ENCODE results near the gene PSMD14. TPM values are rescaled to one million over a fixed set of nuclear protein-coding genes. Genes with fewer than 3 reads are reported as not detected.

The PSMD14 gene
- total RNA-seq, 1 donor from 2014 or later: 55.2 TPM

GRCh38 chr2:161424891-161425727 is 116.9 kb downstream of the PSMD14 start:
- H3K4me1 Mint-ChIP-seq (ENCODE audit: low read depth): peaks cover 5% of the 10 kb centered on the region
- no peaks in the 10 kb centered on the region for H3K9me3 Mint-ChIP-seq (ENCODE audit: low read depth)
- no peak overlapping the region for H3K4me3 Mint-ChIP-seq (ENCODE audit: low read depth)
- no peaks in the 10 kb centered on the region for H3K36me3 Mint-ChIP-seq (ENCODE audit: insufficient read depth)
- peaks cover 92% of the 10 kb centered on the region for H3K27me3 Mint-ChIP-seq
- DNase-seq (ENCODE audit: low spot score, unreplicated experiment): no peak
- no peak for TF ChIP-seq CTCF (IDR thresholded peaks at IDR 0.05; ENCODE audit: unreplicated experiment)
- peak overlapping the region; percentile 50 for H3K27ac Mint-ChIP-seq

GRCh38 chr2:161425728-161426454 is 117.7 kb downstream of the PSMD14 start:
- peaks cover 91% of the 10 kb centered on the region for H3K27me3 Mint-ChIP-seq
- no peaks in the 10 kb centered on the region for H3K36me3 Mint-ChIP-seq (ENCODE audit: insufficient read depth)
- H3K27ac Mint-ChIP-seq: no peak overlapping the region
- no peak for DNase-seq (ENCODE audit: low spot score, unreplicated experiment)
- no peak overlapping the region for H3K4me3 Mint-ChIP-seq (ENCODE audit: low read depth)
- H3K4me1 Mint-ChIP-seq (ENCODE audit: low read depth): peaks cover 5% of the 10 kb centered on the region
- no peak for TF ChIP-seq CTCF (IDR thresholded peaks at IDR 0.05; ENCODE audit: unreplicated experiment)
- H3K9me3 Mint-ChIP-seq (ENCODE audit: low read depth): no peaks in the 10 kb centered on the region

- H3K36me3 Mint-ChIP-seq (ENCODE audit: insufficient read depth): no peaks in the 10 kb centered on the region
- peaks cover 8% of the 10 kb centered on the region for H3K4me1 Mint-ChIP-seq (ENCODE audit: low read depth)
- no peak overlapping the region for H3K27ac Mint-ChIP-seq
- H3K4me3 Mint-ChIP-seq (ENCODE audit: low read depth): peak overlapping the region; percentile 44
- no peaks in the 10 kb centered on the region for H3K9me3 Mint-ChIP-seq (ENCODE audit: low read depth)
- peak; percentile 58 for TF ChIP-seq CTCF (IDR thresholded peaks at IDR 0.05; ENCODE audit: unreplicated experiment)
- DNase-seq (ENCODE audit: low spot score, unreplicated experiment): no peak
- H3K27me3 Mint-ChIP-seq: peaks cover 89% of the 10 kb centered on the region
Observed at GRCh38 chr2:161426455-161426921, 118.3 kb downstream of the PSMD14 start.

GRCh38 chr2:161426922-161427663 is 118.9 kb downstream of the PSMD14 start:
- Mint-ChIP-seq H3K27me3 (peaks cover 89% of the 10 kb centered on the region), H3K36me3 (ENCODE audit: insufficient read depth) (no peaks in the 10 kb centered on the region), H3K9me3 (ENCODE audit: low read depth) (no peaks in the 10 kb centered on the region), H3K4me3 (ENCODE audit: low read depth) (peak overlapping the region; percentile 44), H3K4me1 (ENCODE audit: low read depth) (peaks cover 10% of the 10 kb centered on the region), H3K27ac (no peak overlapping the region)
- no peak for DNase-seq (ENCODE audit: low spot score, unreplicated experiment)
- peak; percentile 4 for TF ChIP-seq CTCF (IDR thresholded peaks at IDR 0.05; ENCODE audit: unreplicated experiment)

Data from progenitor cell of endocrine pancreas (in vitro differentiated cells).